Measurements from ENCODE around the gene GAA.

GAA gene

GRCh38 chr17:80115159-80115558 is 13.8 kb downstream of the GAA start:
- DNase-seq (ENCODE audit: insufficient read length, low spot score), result no peak
- no peak for FAIRE-seq

DNA sequence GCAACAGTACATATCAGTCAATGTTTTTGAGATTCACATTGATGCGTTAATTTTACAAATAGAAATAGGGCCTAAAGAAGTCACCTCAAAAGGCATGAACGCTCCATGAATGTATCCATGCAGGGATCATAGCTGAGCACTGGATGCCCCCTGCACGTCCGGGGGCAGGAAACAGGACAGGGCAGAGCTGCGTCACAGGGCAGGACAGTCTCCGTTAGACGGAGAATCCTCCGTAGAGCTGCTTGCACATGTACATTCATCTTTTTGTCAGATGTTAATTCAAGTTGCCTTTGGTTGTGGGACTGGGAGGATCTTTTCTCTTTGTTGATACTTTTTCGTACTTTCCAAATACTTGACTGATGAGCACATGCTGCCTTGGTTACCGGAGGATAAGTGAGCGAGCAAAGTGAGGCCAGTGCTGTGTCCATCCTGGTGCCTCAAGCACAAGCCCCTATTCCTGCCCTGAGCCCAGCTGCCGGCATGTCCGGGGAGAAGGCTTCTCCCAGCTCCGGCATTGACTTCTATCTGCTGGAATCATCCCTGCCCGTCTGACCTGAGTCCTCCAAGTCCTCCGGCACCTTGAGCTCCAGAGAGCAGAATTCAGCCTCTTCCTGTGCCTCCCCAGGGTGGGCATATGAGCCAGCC is 15.0 kb downstream of the GAA start:
- FAIRE-seq, result no peak
- DNase-seq (ENCODE audit: insufficient read length, low spot score), result no peak

GRCh38 chr17:80116921-80117380 is 15.6 kb downstream of the GAA start:
- DNase-seq (ENCODE audit: insufficient read length, low spot score), result no peak
- FAIRE-seq, result no peak

GRCh38 chr17:80117491-80118401 is 16.4 kb downstream of the GAA start:
- no peak for DNase-seq (ENCODE audit: insufficient read length, low spot score)
- FAIRE-seq, result no peak

DNA sequence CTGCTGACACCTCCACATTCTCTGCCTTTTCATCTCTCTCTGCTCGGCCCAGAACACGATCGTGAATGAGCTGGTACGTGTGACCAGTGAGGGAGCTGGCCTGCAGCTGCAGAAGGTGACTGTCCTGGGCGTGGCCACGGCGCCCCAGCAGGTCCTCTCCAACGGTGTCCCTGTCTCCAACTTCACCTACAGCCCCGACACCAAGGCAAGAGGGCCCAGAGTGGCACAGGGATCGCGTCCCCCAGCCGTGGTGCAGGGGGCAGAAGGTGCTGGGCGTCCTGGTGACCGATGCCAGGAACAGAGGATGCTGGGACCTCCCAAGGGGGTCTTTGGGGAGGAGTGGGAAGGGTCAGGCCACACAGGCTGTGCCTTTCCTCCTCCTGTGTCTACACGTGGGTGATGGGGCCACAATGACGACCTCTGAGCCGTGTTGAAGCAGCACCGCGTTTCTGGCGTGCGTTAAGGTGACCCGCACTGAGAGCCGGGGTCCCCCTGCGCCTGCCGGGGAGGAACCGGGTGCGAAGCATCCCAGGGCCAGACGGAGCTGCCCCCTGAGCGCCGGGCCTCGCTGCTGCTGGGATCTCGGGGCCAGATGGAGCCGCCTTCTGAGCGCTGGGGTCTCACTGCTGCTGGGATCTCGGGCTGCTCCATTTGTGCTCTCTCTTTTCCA is 17.4 kb downstream of the GAA start:
- no peak for FAIRE-seq
- DNase-seq (ENCODE audit: insufficient read length, low spot score), result no peak

DNA sequence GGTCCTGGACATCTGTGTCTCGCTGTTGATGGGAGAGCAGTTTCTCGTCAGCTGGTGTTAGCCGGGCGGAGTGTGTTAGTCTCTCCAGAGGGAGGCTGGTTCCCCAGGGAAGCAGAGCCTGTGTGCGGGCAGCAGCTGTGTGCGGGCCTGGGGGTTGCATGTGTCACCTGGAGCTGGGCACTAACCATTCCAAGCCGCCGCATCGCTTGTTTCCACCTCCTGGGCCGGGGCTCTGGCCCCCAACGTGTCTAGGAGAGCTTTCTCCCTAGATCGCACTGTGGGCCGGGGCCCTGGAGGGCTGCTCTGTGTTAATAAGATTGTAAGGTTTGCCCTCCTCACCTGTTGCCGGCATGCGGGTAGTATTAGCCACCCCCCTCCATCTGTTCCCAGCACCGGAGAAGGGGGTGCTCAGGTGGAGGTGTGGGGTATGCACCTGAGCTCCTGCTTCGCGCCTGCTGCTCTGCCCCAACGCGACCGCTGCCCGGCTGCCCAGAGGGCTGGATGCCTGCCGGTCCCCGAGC is 17.9 kb downstream of the GAA start:
- DNase-seq (ENCODE audit: insufficient read length, low spot score) (no peak), FAIRE-seq (no peak)

GRCh38 chr17:80119839-80120238 is 18.5 kb downstream of the GAA start:
- FAIRE-seq, result no peak
- no peak for DNase-seq (ENCODE audit: insufficient read length, low spot score)

DNA sequence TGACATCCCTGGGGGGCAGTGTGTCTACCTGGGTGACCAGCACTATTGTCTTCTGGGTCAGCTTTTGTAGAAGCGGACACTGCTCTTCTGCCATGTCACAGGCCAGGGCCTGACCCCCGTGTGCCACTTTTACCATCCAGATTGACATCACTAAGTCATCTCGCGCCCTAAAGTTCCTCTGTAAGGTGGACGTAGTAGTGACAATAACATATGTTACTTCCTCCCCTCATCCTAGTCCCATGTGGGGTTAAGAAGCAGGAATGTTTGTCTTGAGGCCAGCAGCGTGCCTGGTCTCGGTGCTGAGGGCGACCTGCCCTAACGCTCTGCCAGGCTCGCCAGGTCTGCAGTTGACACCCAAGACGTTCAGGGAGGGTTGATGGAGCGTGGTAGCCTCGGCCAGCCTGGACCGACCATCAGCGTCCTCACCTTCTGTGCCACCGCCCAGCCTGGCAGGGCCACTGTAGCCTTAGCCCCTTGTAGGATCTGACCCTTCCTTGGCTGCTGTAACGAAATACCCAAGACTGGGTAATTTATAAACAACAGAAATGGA is 20.7 kb downstream of the GAA start:
- DNase-seq (ENCODE audit: insufficient read length, low spot score) (no peak), FAIRE-seq (no peak)

GRCh38 chr17:80122926-80123505 is 21.6 kb downstream of the GAA start:
- DNase-seq (ENCODE audit: insufficient read length, low spot score), result no peak
- no peak for FAIRE-seq

DNA sequence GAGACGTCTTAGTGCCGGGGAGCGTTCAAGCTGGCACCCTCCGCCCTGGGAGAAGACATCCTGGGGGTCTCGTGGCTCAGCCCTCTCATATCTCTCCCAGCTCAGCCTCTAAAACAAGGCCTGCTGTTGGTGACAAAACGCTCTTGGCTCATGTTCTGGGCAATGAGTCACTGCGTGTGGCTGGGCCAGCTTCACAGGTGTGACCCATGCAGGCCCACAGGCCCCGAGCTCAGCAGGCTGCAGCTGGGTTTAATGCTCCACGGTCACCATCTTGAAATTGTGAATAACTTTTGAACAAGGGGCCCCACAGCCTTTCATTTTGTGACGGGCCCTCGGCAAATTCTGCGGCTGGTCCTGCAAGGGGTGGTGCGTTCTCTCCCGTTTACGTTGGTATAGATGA is 22.4 kb downstream of the GAA start:
- DNase-seq (ENCODE audit: insufficient read length, low spot score) (no peak), FAIRE-seq (no peak)

GRCh38 chr17:80124351-80124981 is 23.1 kb downstream of the GAA start:
- DNase-seq (ENCODE audit: insufficient read length, low spot score), result no peak

DNA sequence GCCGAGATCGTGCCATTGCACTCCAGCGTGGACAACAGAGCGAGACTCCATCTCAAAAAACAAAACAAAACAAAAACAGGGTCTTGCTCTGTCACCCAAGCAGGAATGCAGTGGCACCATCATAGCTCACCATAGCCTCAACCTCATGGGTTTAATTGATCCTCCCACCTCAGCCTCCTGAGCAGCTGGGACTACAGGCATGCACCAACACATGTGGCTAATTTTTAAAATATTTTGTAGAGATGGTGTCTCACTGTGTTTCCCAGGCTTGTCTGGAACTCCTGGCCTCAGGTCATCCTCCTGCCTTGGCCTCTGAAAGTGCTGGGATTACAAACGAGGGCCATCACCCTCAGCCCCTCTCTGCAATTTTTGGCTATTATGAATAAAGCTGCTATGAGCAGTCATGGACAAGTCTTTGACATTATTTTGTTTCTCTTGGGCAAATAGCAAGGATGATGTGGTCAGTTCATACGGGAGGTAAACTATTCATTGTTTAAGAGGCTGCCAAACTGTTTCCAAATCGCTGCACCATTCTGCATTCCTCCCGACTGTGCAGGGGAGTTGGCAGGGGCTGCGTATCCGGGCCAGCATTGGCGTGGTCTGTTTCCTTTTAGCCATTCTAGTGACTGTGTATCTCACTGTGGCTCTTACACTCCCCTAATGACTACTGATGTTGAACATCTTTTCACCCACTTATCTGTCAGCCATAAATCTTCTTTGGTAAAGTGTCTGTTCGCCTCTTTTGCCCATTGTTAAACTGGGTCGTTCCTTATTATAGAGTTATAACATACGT is 24.5 kb downstream of the GAA start:
- DNase-seq (ENCODE audit: insufficient read length, low spot score) (no peak), FAIRE-seq (no peak)

More at GRCh38 chr17:80124351-80124981, 23.1 kb downstream of the GAA start:
- no peak for FAIRE-seq

DNA sequence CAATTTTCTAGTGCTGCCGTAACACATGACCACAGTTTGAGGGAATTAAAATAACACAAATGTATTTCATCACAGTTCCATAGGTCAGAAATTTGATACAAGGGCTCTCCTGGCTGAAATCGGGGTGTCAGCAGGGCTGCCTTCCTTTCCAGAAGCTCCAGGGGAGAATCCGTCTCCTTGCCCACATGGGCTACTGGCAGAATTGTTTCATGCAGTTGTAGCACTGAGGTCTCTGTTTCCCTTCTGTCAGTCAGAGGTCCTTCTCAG is 25.0 kb downstream of the GAA start:
- FAIRE-seq, result no peak
- DNase-seq (ENCODE audit: insufficient read length, low spot score), result no peak

- DNase-seq (ENCODE audit: insufficient read length, low spot score) (no peak), FAIRE-seq (no peak)
Observed at GRCh38 chr17:80129006-80129565, 27.7 kb downstream of the GAA start.

GRCh38 chr17:80130992-80131391 is 29.6 kb downstream of the GAA start:
- FAIRE-seq (no peak), DNase-seq (ENCODE audit: insufficient read length, low spot score) (no peak)

GRCh38 chr17:80132906-80133625 is 31.7 kb downstream of the GAA start:
- FAIRE-seq, result no peak
- DNase-seq (ENCODE audit: insufficient read length, low spot score), result no peak

DNA sequence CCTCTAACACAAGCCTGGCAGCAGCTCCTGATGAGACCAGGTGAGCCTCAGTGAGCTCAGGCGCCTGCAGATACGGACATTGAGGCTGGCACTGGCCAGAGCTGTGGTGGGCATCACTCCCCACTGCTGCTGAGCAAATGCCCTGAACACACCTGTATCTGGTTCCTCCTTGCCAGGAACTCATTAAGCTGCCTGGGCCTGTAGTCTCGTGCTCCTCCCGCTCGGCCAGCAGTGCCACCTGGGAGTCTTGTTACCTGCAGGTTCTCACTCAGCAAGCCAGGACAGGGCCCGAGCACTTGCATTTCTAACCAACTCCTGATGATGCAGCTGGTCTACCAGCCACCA is 32.2 kb downstream of the GAA start:
- FAIRE-seq, result no peak
- DNase-seq (ENCODE audit: insufficient read length, low spot score), result no peak

- DNase-seq (ENCODE audit: insufficient read length, low spot score) (no peak), FAIRE-seq (no peak)
Observed at GRCh38 chr17:80137131-80137530, 35.8 kb downstream of the GAA start.

All from GM19239 (cell line).